GM23338 (cell line): ENCODE data around the gene GIMAP5. TPM values are rescaled to one million over a fixed set of nuclear protein-coding genes. Genes with fewer than 3 reads are reported as not detected.

ENCODE experiments used
- ATAC-seq: fragments of 200-7000 bp; cut with Tn5 transposase; 3 replicates; pipeline ENCODE4 v1.9.1; 2020
- DNase-seq: peaks from one replicate; pipeline ENCODE4 v3.0.0-alpha.2; 2015; ENCODE audit warnings: low spot score
- H2AFZ ChIP-seq: fragments of 200-600 bp; sonication (generic); 2 replicates; pipeline ENCODE4 v1.8.0; 2016; ENCODE audit warnings: antibody characterized with exemption, mild to moderate bottlenecking, moderate library complexity
- H3F3A ChIP-seq: fragments of 200-600 bp; sonication (generic); replicated peaks from 2 replicates; pipeline ENCODE4 v1.8.0; 2017; ENCODE audit warnings: antibody characterized with exemption, mixed run types, low read depth
- H3K27ac ChIP-seq: fragments of 200-600 bp; sonication (generic); 2 replicates; pipeline ENCODE4 v1.6.1; 2016; ENCODE audit warnings: low read depth
- H3K27me3 ChIP-seq: fragments of 200-600 bp; sonication (generic); 2 replicates; pipeline ENCODE4 v1.8.0; 2016; ENCODE audit warnings: mild to moderate bottlenecking, mixed run types, moderate library complexity; ENCODE audit not compliant: insufficient read depth
- H3K36me3 ChIP-seq: fragments of 200-600 bp; sonication (generic); 2 replicates; pipeline ENCODE4 v1.8.0; 2016; ENCODE audit warnings: mild to moderate bottlenecking; ENCODE audit not compliant: insufficient read depth
- H3K4me1 ChIP-seq: fragments of 200-600 bp; sonication (generic); 2 replicates; pipeline ENCODE4 v1.8.0; 2016; ENCODE audit warnings: mild to moderate bottlenecking, moderate library complexity; ENCODE audit not compliant: insufficient read depth
- H3K4me2 ChIP-seq: fragments of 200-600 bp; sonication (generic); 2 replicates; pipeline ENCODE4 v1.7.1; 2017; ENCODE audit warnings: mixed run types
- H3K4me3 ChIP-seq: fragments of 200-600 bp; sonication (generic); 2 replicates; pipeline ENCODE4 v1.6.1; 2016; ENCODE audit warnings: mixed run types
- H3K79me2 ChIP-seq: fragments of 200-600 bp; sonication (generic); replicated peaks from 2 replicates; pipeline ENCODE4 v1.8.0; 2017; ENCODE audit warnings: mild to moderate bottlenecking; ENCODE audit not compliant: insufficient read depth
- H3K9me2 ChIP-seq: fragments of 200-600 bp; sonication (generic); 2 replicates; pipeline ENCODE4 v1.8.0; 2017; ENCODE audit not compliant: insufficient read depth
- H4K20me1 ChIP-seq: fragments of 200-600 bp; sonication (generic); replicated peaks from 2 replicates; pipeline ENCODE4 v1.8.0; 2017; ENCODE audit warnings: mild to moderate bottlenecking; ENCODE audit not compliant: insufficient read depth
- H3K27ac Mint-ChIP-seq: 2 replicates; pipeline ENCODE4 v1.8.0; 2020; ENCODE audit warnings: inconsistent platforms, mild to moderate bottlenecking, moderate library complexity, mixed read lengths
- H3K27me3 Mint-ChIP-seq: 3 replicates; pipeline ENCODE4 v1.8.0; 2022; ENCODE audit warnings: low read depth, mild to moderate bottlenecking, moderate library complexity, mixed read lengths, inconsistent platforms; ENCODE audit not compliant: insufficient read depth, poor library complexity
- H3K36me3 Mint-ChIP-seq: 3 replicates; pipeline ENCODE4 v1.8.0; 2021; ENCODE audit warnings: low read depth, mild to moderate bottlenecking, inconsistent platforms, moderate library complexity, mixed read lengths
- H3K4me1 Mint-ChIP-seq: 3 replicates; pipeline ENCODE4 v1.8.0; 2020; ENCODE audit warnings: mild to moderate bottlenecking, inconsistent platforms, mixed read lengths
- H3K4me3 Mint-ChIP-seq: 3 replicates; pipeline ENCODE4 v1.8.0; 2021; ENCODE audit warnings: moderate library complexity, mild to moderate bottlenecking, inconsistent platforms, mixed read lengths
- H3K9me3 Mint-ChIP-seq: 3 replicates; pipeline ENCODE4 v1.8.0; 2020; ENCODE audit warnings: moderate library complexity, mild to moderate bottlenecking, inconsistent platforms, mixed read lengths
- CREB1 ChIP-seq: fragments of 250-450 bp; sonication (Bioruptor Pico); IDR thresholded peaks from 2 replicates; pipeline ENCODE4 v1.5.0; 2020; ENCODE audit warnings: low read depth, mild to moderate bottlenecking, moderate library complexity
- CTCF ChIP-seq, 2 experiments: fragments of 200-600 bp in 1 of 2; sonication (generic) in 1 of 2; conservative IDR thresholded peaks; 2 replicates each; pipeline versions ENCODE4 v1.5.1 to v1.6.1; 2016 to 2017; ENCODE audit warnings: antibody characterized with exemption in 2 of 2, low read depth in 2 of 2, mild to moderate bottlenecking in 2 of 2, moderate library complexity in 1 of 2
- JUNB ChIP-seq: IDR thresholded peaks from one replicate; pipeline ENCODE4 v1.6.1; 2016; ENCODE audit warnings: antibody characterized with exemption; ENCODE audit not compliant: unreplicated experiment
- REST ChIP-seq: IDR thresholded peaks from one replicate; pipeline ENCODE4 v1.6.1; 2018; ENCODE audit warnings: antibody characterized with exemption; ENCODE audit not compliant: unreplicated experiment
- ZNF462 ChIP-seq: fragments of 250-450 bp; sonication (Bioruptor Pico); IDR thresholded peaks from 2 replicates; pipeline ENCODE4 v1.5.0; 2020; ENCODE audit warnings: mild to moderate bottlenecking, moderate library complexity
- polyA plus RNA-seq: library from polyadenylated mRNA; unstranded; fragments of >200 nt; fragmentation: Nextera tagmentation; extraction: Ambion mirVana; gene quantifications from 2 replicates; pipeline ENCODE4 v1.2.1, GENCODE V29; 2016
- total RNA-seq: library from RNA; depleted of rRNA; stranded (reverse); fragments of >200 nt; shearing (Covaris generic); gene quantifications from 2 replicates; pipeline ENCODE4 v1.2.3, GENCODE V29; 2014

The GIMAP5 gene
- total and polyA plus RNA-seq, 2 experiments from 2014 or later = not detected

- TF ChIP-seq ZNF462 (CRISPR knock-in tag) (no peak), JUNB (no peak), CREB1 (CRISPR knock-in tag) (no peak)
Measured at GRCh38 chr7:150753239-150753638, 16.0 kb downstream of the GIMAP5 start (continued).

GRCh38 chr7:150753826-150754603 is 16.8 kb downstream of the GIMAP5 start:
- H3K27me3 ChIP-seq = peaks cover 33% of the 10 kb centered on the region
- peak; percentile 82 for ATAC-seq
- no peaks in the 10 kb centered on the region for H3F3A ChIP-seq
- no peaks in the 10 kb centered on the region for H3K9me2 ChIP-seq
- Mint-ChIP-seq H3K36me3 (no peaks in the 10 kb centered on the region), H3K27me3 (peaks cover 22% of the 10 kb centered on the region), H3K9me3 (no peaks in the 10 kb centered on the region), H3K4me1 (no peaks in the 10 kb centered on the region), H3K27ac (no peak overlapping the region), H3K4me3 (no peak overlapping the region)
- H2AFZ ChIP-seq = no peak overlapping the region
- H3K36me3 ChIP-seq = no peaks in the 10 kb centered on the region
- H3K4me3 ChIP-seq = no peak overlapping the region
- TF ChIP-seq CTCF (conservative IDR thresholded peaks at IDR 0.05; ENCODE audit: low read depth in 2 of 2) (peak; percentile 64 to 72), REST (no peak)
- H3K4me2 ChIP-seq = no peak overlapping the region
- H3K4me1 ChIP-seq = no peaks in the 10 kb centered on the region
- no peak overlapping the region for H3K27ac ChIP-seq
- peak; percentile 60 for DNase-seq
- no peaks in the 10 kb centered on the region; the same call in 1 of the 2 replicates for H4K20me1 ChIP-seq
- no peaks in the 10 kb centered on the region for H3K79me2 ChIP-seq
